Measurements from ENCODE around the gene BRSK1. TPM values are rescaled to one million over a fixed set of nuclear protein-coding genes. Genes with fewer than 3 reads are reported as not detected.

Gene BRSK1
- total and polyA plus RNA-seq, 10 of the 15 experiments (the other 5 are each of a cell fraction or from before 2014, with no cell fraction given), result 0.03 to 0.76 (median 0.25) TPM; not detected in 4

- TF ChIP-seq SUZ12 (IDR thresholded peaks at IDR 0.05; ENCODE audit: unreplicated experiment), result no peak
- TF ChIP-seq SMARCA5 (IDR thresholded peaks at IDR 0.05), result peak; percentile 69; the same call in 1 of the 2 replicates
- peak; percentile 37; the same call in 1 of the 2 replicates for TF ChIP-seq POLR2A (IDR thresholded peaks at IDR 0.05; ENCODE audit: low read depth, low read length)
- 0 out of 2 replicates have a peak, but pooled peaks have one; percentile 17 for TF ChIP-seq HDGF (IDR thresholded peaks at IDR 0.05)
- peak; percentile 49 for TF ChIP-seq RAD21 (IDR thresholded peaks at IDR 0.05; ENCODE audit: insufficient read depth, low read depth, low read length)
- TF ChIP-seq SMC3 (IDR thresholded peaks at IDR 0.05; ENCODE audit: borderline replicate concordance, low read length), result peak; percentile 62
- TF ChIP-seq RUNX3 (IDR thresholded peaks at IDR 0.05; ENCODE audit: low read length), result no peak
- peak; percentile 52; the same call in 1 of the 2 replicates for TF ChIP-seq NBN (IDR thresholded peaks at IDR 0.05)
- peak; percentile 21; the same call in 1 of the 2 replicates for TF ChIP-seq ATF3 (IDR thresholded peaks at IDR 0.05; ENCODE audit: borderline replicate concordance, extremely low read depth, low read depth, low read length)
- peak; percentile 91 to 97 (median 95) for TF ChIP-seq CTCF (IDR thresholded peaks at IDR 0.05 in 2 of 3, conservative IDR thresholded peaks at IDR 0.05 in 1 of 3; ENCODE audit: control insufficient read depth in 2 of 3, extremely low read depth in 1 of 3, insufficient read depth in 1 of 3, low read depth in 3 of 3, low read length in 3 of 3)
- no peak for TF ChIP-seq NFXL1 (IDR thresholded peaks at IDR 0.05; ENCODE audit: borderline replicate concordance)
- TF ChIP-seq GATAD2B (conservative IDR thresholded peaks at IDR 0.05; ENCODE audit: low read depth), result peak; percentile 67; the same call in 1 of the 2 replicates
Observed at GRCh38 chr19:55301459-55302317, 17.9 kb downstream of the BRSK1 start (continued).
